Measurements from ENCODE around the gene CYREN.

DNA sequence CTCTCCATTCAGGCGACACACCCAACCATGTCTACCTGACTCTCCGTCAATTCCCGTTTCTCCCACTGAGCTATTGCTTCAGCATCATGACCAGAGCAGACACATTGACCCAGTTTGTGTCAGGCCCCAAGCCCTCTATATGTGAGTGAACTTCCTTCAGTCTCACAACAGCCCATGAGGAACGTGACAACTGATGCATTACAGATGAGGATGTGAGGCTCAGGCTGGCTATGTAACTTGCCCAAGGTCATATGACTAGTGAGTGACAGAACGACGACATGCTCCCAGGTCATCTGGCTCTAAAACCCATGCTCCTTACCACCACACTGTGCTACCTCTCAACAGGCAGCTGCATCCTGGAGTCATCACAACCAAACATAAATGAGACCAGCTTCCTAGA, 19.0 kb downstream of the CYREN start:
- TF ChIP-seq RFX1 (IDR thresholded peaks at IDR 0.05): no peak
- TF ChIP-seq, protein P1, sequence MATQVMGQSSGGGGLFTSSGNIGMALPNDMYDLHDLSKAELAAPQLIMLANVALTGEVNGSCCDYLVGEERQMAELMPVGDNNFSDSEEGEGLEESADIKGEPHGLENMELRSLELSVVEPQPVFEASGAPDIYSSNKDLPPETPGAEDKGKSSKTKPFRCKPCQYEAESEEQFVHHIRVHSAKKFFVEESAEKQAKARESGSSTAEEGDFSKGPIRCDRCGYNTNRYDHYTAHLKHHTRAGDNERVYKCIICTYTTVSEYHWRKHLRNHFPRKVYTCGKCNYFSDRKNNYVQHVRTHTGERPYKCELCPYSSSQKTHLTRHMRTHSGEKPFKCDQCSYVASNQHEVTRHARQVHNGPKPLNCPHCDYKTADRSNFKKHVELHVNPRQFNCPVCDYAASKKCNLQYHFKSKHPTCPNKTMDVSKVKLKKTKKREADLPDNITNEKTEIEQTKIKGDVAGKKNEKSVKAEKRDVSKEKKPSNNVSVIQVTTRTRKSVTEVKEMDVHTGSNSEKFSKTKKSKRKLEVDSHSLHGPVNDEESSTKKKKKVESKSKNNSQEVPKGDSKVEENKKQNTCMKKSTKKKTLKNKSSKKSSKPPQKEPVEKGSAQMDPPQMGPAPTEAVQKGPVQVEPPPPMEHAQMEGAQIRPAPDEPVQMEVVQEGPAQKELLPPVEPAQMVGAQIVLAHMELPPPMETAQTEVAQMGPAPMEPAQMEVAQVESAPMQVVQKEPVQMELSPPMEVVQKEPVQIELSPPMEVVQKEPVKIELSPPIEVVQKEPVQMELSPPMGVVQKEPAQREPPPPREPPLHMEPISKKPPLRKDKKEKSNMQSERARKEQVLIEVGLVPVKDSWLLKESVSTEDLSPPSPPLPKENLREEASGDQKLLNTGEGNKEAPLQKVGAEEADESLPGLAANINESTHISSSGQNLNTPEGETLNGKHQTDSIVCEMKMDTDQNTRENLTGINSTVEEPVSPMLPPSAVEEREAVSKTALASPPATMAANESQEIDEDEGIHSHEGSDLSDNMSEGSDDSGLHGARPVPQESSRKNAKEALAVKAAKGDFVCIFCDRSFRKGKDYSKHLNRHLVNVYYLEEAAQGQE (IDR thresholded peaks at IDR 0.05; ENCODE audit: borderline replicate concordance in 1 of 2, low read depth in 1 of 2, low read length in 2 of 2): no peak
- no peak for TF ChIP-seq POLR2A (IDR thresholded peaks at IDR 0.05; ENCODE audit: insufficient read depth in 1 of 2, low read depth in 2 of 2, low read length in 2 of 2)
- TF ChIP-seq, protein P2, sequence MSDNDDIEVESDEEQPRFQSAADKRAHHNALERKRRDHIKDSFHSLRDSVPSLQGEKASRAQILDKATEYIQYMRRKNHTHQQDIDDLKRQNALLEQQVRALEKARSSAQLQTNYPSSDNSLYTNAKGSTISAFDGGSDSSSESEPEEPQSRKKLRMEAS (IDR thresholded peaks at IDR 0.05): no peak
- TF ChIP-seq HNF4G (IDR thresholded peaks at IDR 0.05; ENCODE audit: borderline replicate concordance, low read depth, low read length): no peak
- no peak for TF ChIP-seq HNF4G (CRISPR knock-in tag; IDR thresholded peaks at IDR 0.05; ENCODE audit: borderline replicate concordance, low read depth)
- TF ChIP-seq MATR3 (CRISPR knock-in tag; IDR thresholded peaks at IDR 0.05): no peak
- TF ChIP-seq EP300 (IDR thresholded peaks at IDR 0.05; ENCODE audit: low read depth in 2 of 2, low read length in 2 of 2): no peak
- TF ChIP-seq EP300 (CRISPR knock-in tag; IDR thresholded peaks at IDR 0.05; ENCODE audit: borderline replicate concordance): no peak
- no peak for TF ChIP-seq MED8 (CRISPR knock-in tag; IDR thresholded peaks at IDR 0.05; ENCODE audit: insufficient replicate concordance)
- no peak for TF ChIP-seq POLR2AphosphoS5 (IDR thresholded peaks at IDR 0.05; ENCODE audit: low read depth, low read length)
- TF ChIP-seq SP1 (IDR thresholded peaks at IDR 0.05): no peak
- TF ChIP-seq SP1 (CRISPR knock-in tag; IDR thresholded peaks at IDR 0.05): no peak
- TF ChIP-seq, protein P3, sequence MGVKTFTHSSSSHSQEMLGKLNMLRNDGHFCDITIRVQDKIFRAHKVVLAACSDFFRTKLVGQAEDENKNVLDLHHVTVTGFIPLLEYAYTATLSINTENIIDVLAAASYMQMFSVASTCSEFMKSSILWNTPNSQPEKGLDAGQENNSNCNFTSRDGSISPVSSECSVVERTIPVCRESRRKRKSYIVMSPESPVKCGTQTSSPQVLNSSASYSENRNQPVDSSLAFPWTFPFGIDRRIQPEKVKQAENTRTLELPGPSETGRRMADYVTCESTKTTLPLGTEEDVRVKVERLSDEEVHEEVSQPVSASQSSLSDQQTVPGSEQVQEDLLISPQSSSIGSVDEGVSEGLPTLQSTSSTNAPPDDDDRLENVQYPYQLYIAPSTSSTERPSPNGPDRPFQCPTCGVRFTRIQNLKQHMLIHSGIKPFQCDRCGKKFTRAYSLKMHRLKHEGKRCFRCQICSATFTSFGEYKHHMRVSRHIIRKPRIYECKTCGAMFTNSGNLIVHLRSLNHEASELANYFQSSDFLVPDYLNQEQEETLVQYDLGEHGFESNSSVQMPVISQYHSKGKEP (CRISPR knock-in tag; IDR thresholded peaks at IDR 0.05): no peak
- TF ChIP-seq, protein P4, sequence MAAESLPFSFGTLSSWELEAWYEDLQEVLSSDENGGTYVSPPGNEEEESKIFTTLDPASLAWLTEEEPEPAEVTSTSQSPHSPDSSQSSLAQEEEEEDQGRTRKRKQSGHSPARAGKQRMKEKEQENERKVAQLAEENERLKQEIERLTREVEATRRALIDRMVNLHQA (CRISPR knock-in tag; IDR thresholded peaks at IDR 0.05): no peak
- no peak for TF ChIP-seq ZNF138 (CRISPR knock-in tag; IDR thresholded peaks at IDR 0.05; ENCODE audit: low read depth)
- no peak for TF ChIP-seq RCOR2 (CRISPR knock-in tag; IDR thresholded peaks at IDR 0.05)
